GM12878 (cell line): Measurements from ENCODE around the gene LRTM2. TPM values are rescaled to one million over a fixed set of nuclear protein-coding genes. Genes with fewer than 3 reads are reported as not detected.

ENCODE experiments used
- BCLAF1 ChIP-seq: fragments of 450-650 bp; IDR thresholded peaks from 2 replicates; pipeline ENCODE4 v1.6.1; 2017; ENCODE audit warnings: antibody characterized with exemption, mild to moderate bottlenecking, moderate library complexity
- ESRRA ChIP-seq: IDR thresholded peaks from 2 replicates; pipeline ENCODE4 v1.6.1; 2012; ENCODE audit warnings: mild to moderate bottlenecking, low read length, improper control_type of control experiment
- ETV6 ChIP-seq, 2 experiments: fragments of 450-650 bp in 1 of 2; IDR thresholded peaks in 1 of 2; conservative IDR thresholded peaks in 1 of 2; 2 replicates each; pipeline ENCODE4 v1.6.1; 2014; ENCODE audit warnings: antibody characterized with exemption in 1 of 2, borderline replicate concordance in 1 of 2, low read depth in 1 of 2, mild to moderate bottlenecking in 1 of 2, moderate library complexity in 1 of 2
- EZH2 ChIP-seq: IDR thresholded peaks from 2 replicates; pipeline ENCODE4 v1.6.1; 2012; ENCODE audit warnings: low read depth, mild to moderate bottlenecking, control low read depth, inconsistent platforms, low read length, borderline replicate concordance; ENCODE audit not compliant: control insufficient read depth
- HCFC1 ChIP-seq: fragments of 150-350 bp; IDR thresholded peaks from 2 replicates; pipeline ENCODE4 v1.6.1; 2014; ENCODE audit warnings: low read length
- KAT2A ChIP-seq: conservative IDR thresholded peaks from 2 replicates; pipeline ENCODE4 v1.6.1; 2011; ENCODE audit warnings: low read depth, low read length; ENCODE audit not compliant: control insufficient read depth
- MEF2B ChIP-seq: fragments of 450-650 bp; IDR thresholded peaks from 2 replicates; pipeline ENCODE4 v1.6.1; 2018; ENCODE audit warnings: mild to moderate bottlenecking, moderate library complexity; ENCODE audit not compliant: partially characterized antibody, poor library complexity, severe bottlenecking
- NR2C2 ChIP-seq: IDR thresholded peaks from 2 replicates; pipeline ENCODE4 v1.6.1; 2011; ENCODE audit warnings: borderline replicate concordance, low read depth; ENCODE audit not compliant: control insufficient read depth, insufficient read length
- PBX3 ChIP-seq: IDR thresholded peaks from 2 replicates; pipeline ENCODE4 v1.6.1; 2011; ENCODE audit warnings: mild to moderate bottlenecking, low read depth, low read length, moderate library complexity; ENCODE audit not compliant: insufficient replicate concordance
- PML ChIP-seq: IDR thresholded peaks from 2 replicates; pipeline ENCODE4 v1.6.1; 2012; ENCODE audit warnings: low read length, inconsistent platforms
- PRDM15 ChIP-seq: fragments of 450-650 bp; formaldehyde crosslinking; IDR thresholded peaks from 2 replicates; pipeline ENCODE4 v1.4.0; 2020; ENCODE audit warnings: mild to moderate bottlenecking, moderate library complexity
- RFX5 ChIP-seq: IDR thresholded peaks from 2 replicates; pipeline ENCODE4 v1.6.1; 2011; ENCODE audit warnings: low read depth, low read length, improper control_type of control experiment
- SPI1 ChIP-seq: IDR thresholded peaks from 2 replicates; pipeline ENCODE4 v1.6.1; 2011; ENCODE audit warnings: low read depth, mild to moderate bottlenecking, low read length, moderate library complexity, borderline replicate concordance; ENCODE audit not compliant: insufficient read depth
- YY1 ChIP-seq: IDR thresholded peaks from 2 replicates; pipeline ENCODE4 v1.6.1; 2011; ENCODE audit warnings: low read depth, mild to moderate bottlenecking, low read length
- ZNF384 ChIP-seq: IDR thresholded peaks from 2 replicates; pipeline ENCODE4 v1.6.1; 2012; ENCODE audit warnings: low read depth, mild to moderate bottlenecking, low read length, improper control_type of control experiment, borderline replicate concordance
- polyA plus RNA-seq, 11 experiments: library from polyadenylated mRNA; depleted of rRNA in 4 of 11; unstranded in 6 of 11; stranded (reverse) in 5 of 11; fragments of >200 nt; fragmentation: Nextera tagmentation in 4 of 11; fragmentation: Illumina TruSeq in 1 of 11; extraction: Ambion mirVana in 4 of 11; extraction: Trizol in 1 of 11; gene quantifications; 1 replicate in 1 of 11; 2 replicates in 10 of 11; pipeline versions ENCODE4 v1.2.1 to v1.2.3, GENCODE V29; 2011 to 2016; ENCODE audit warnings: inconsistent platforms in 2 of 11, missing spikeins in 2 of 11, low read depth in 1 of 11
- total RNA-seq, 4 experiments: library from RNA; depleted of rRNA in 3 of 4; stranded (reverse); fragments of >200 nt in 3 of 4; fragmentation: Illumina TruSeq in 1 of 4; extraction: Trizol in 1 of 4; gene quantifications; 2 replicates each; pipeline versions ENCODE4 v1.2.1 to v1.2.3, GENCODE V29; 2013 to 2021

LRTM2 gene
- total and polyA plus RNA-seq, 10 of the 15 experiments (the other 5 are each of a cell fraction or from before 2014, with no cell fraction given) = 0.05 TPM; not detected in 9

GRCh38 chr12:1797011-1797901 lies 23.1 kb upstream of the LRTM2 start (continued):
- peak in 1 of 2 experiments; percentile 40; a peak in 1 of 4 replicates for TF ChIP-seq ETV6 (conservative IDR thresholded peaks at IDR 0.05 in 1 of 2, IDR thresholded peaks at IDR 0.05 in 1 of 2; ENCODE audit: borderline replicate concordance in 1 of 2, low read depth in 1 of 2)
- peak; percentile 17 for TF ChIP-seq MEF2B
- no peak for TF ChIP-seq PBX3
- no peak for TF ChIP-seq RFX5
- TF ChIP-seq HCFC1 = 0 out of 2 replicates have a peak, but pooled peaks have one; percentile 13
- TF ChIP-seq ZNF384 = no peak
- TF ChIP-seq PRDM15 (CRISPR knock-in tag) = no peak
- TF ChIP-seq NR2C2 = no peak
- TF ChIP-seq SPI1 = peak; percentile 43; the same call in 1 of the 2 replicates
- TF ChIP-seq EZH2 = no peak
- TF ChIP-seq ESRRA = no peak
- no peak; the same call in 1 of the 2 replicates for TF ChIP-seq YY1
- no peak for TF ChIP-seq PML
- no peak for TF ChIP-seq BCLAF1
- no peak for TF ChIP-seq KAT2A
